ENCODE measurements around the gene ING3. TPM values are rescaled to one million over a fixed set of nuclear protein-coding genes. Genes with fewer than 3 reads are reported as not detected.
A peak's percentile ranks its signal among the peaks of the same experiment; 100 is the strongest.

Gene ING3
- polyA plus RNA-seq, 3 donors: 22.3 to 26.9 (median 25.9) TPM

- Histone ChIP-seq H3K4me3 (replicated peaks in 1 of 3; ENCODE audit: low read depth in 2 of 3, low read length in 3 of 3) (no peak overlapping the region), H3K4me2 (replicated peaks; ENCODE audit: extremely low read depth, low read length, poor library complexity, severe bottlenecking) (no peak overlapping the region), H3K9ac (ENCODE audit: insufficient read depth, low read length, poor library complexity, severe bottlenecking) (no peak overlapping the region), H3K4me1 (ENCODE audit: control insufficient read depth in 1 of 2, insufficient read depth in 2 of 2, low read length in 2 of 2) (no peaks in the 10 kb centered on the region), H4K20me1 (ENCODE audit: insufficient read depth, low read length) (no peaks in the 10 kb centered on the region), H3K27ac (ENCODE audit: low read depth in 1 of 2, low read length in 2 of 2) (no peak overlapping the region), H3K36me3 (replicated peaks in 1 of 2; ENCODE audit: control insufficient read depth in 1 of 2, insufficient read depth in 2 of 2, low read length in 2 of 2) (no peaks in the 10 kb centered on the region), H2AFZ (ENCODE audit: insufficient read depth, low read depth, low read length, poor library complexity, severe bottlenecking) (no peak overlapping the region), H3K27me3 (ENCODE audit: control insufficient read depth in 2 of 2, insufficient read depth in 2 of 2, low read length in 2 of 2) (no peaks in the 10 kb centered on the region), H3K9me3 (replicated peaks in 1 of 2; ENCODE audit: control insufficient read depth in 1 of 2, insufficient read depth in 1 of 2, low read length in 2 of 2) (no peaks in the 10 kb centered on the region), H3K79me2 (ENCODE audit: insufficient read depth, low read length) (no peaks in the 10 kb centered on the region)
- TF ChIP-seq, protein P1, sequence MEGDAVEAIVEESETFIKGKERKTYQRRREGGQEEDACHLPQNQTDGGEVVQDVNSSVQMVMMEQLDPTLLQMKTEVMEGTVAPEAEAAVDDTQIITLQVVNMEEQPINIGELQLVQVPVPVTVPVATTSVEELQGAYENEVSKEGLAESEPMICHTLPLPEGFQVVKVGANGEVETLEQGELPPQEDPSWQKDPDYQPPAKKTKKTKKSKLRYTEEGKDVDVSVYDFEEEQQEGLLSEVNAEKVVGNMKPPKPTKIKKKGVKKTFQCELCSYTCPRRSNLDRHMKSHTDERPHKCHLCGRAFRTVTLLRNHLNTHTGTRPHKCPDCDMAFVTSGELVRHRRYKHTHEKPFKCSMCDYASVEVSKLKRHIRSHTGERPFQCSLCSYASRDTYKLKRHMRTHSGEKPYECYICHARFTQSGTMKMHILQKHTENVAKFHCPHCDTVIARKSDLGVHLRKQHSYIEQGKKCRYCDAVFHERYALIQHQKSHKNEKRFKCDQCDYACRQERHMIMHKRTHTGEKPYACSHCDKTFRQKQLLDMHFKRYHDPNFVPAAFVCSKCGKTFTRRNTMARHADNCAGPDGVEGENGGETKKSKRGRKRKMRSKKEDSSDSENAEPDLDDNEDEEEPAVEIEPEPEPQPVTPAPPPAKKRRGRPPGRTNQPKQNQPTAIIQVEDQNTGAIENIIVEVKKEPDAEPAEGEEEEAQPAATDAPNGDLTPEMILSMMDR (IDR thresholded peaks at IDR 0.05): no peak
- no peak overlapping the region for H3K27ac Mint-ChIP-seq
- intact Hi-C loops (cut with micrococcal nuclease): no loop called here
- peaks cover 6% of the 10 kb centered on the region for H3K4me1 Mint-ChIP-seq
- no peaks in the 10 kb centered on the region for H3K9me3 Mint-ChIP-seq
- no peaks in the 10 kb centered on the region for H3K36me3 Mint-ChIP-seq
- no CpG with 5 or more reads among the region's 3 CpGs for WGBS (ENCODE audit: insufficient coverage)
- no peak overlapping the region for H3K4me3 Mint-ChIP-seq
- DNase-seq: no peak
- peaks cover 2 to 8% (median 2%) of the 10 kb centered on the region in 3 donors for H3K27me3 Mint-ChIP-seq (ENCODE audit: low read depth in 3 of 3)
These were observed 11.2 kb upstream of the ING3 start for GRCh38 chr7:120939345-120939744.

- Mint-ChIP-seq H3K36me3 (no peaks in the 10 kb centered on the region), H3K9me3 (no peaks in the 10 kb centered on the region), H3K4me3 (no peak overlapping the region), H3K27ac (no peak overlapping the region), H3K4me1 (peaks cover 6% of the 10 kb centered on the region), H3K27me3 (ENCODE audit: low read depth in 3 of 3) (peaks cover 0 to 4% (median 1%) of the 10 kb centered on the region in 3 donors)
- Histone ChIP-seq H3K9me3 (replicated peaks in 1 of 2; ENCODE audit: control insufficient read depth in 1 of 2, insufficient read depth in 1 of 2, low read length in 2 of 2) (no peaks in the 10 kb centered on the region), H3K79me2 (ENCODE audit: insufficient read depth, low read length) (no peaks in the 10 kb centered on the region), H3K4me1 (ENCODE audit: control insufficient read depth in 1 of 2, insufficient read depth in 2 of 2, low read length in 2 of 2) (no peaks in the 10 kb centered on the region), H3K9ac (ENCODE audit: insufficient read depth, low read length, poor library complexity, severe bottlenecking) (no peak overlapping the region), H3K27me3 (ENCODE audit: control insufficient read depth in 2 of 2, insufficient read depth in 2 of 2, low read length in 2 of 2) (no peaks in the 10 kb centered on the region), H3K27ac (ENCODE audit: low read depth in 1 of 2, low read length in 2 of 2) (no peak overlapping the region), H3K4me2 (replicated peaks; ENCODE audit: extremely low read depth, low read length, poor library complexity, severe bottlenecking) (no peak overlapping the region), H3K4me3 (replicated peaks in 1 of 3; ENCODE audit: low read depth in 2 of 3, low read length in 3 of 3) (no peak overlapping the region), H2AFZ (ENCODE audit: insufficient read depth, low read depth, low read length, poor library complexity, severe bottlenecking) (no peak overlapping the region), H3K36me3 (replicated peaks in 1 of 2; ENCODE audit: control insufficient read depth in 1 of 2, insufficient read depth in 2 of 2, low read length in 2 of 2) (no peaks in the 10 kb centered on the region), H4K20me1 (ENCODE audit: insufficient read depth, low read length) (no peaks in the 10 kb centered on the region)
- TF ChIP-seq, protein P1 (IDR thresholded peaks at IDR 0.05): peak; percentile 22
- intact Hi-C loops (cut with micrococcal nuclease): no loop called here
- no CpG with 5 or more reads among the region's 1 CpG for WGBS (ENCODE audit: insufficient coverage)
- DNase-seq: no peak
These were observed 9.5 kb upstream of the ING3 start for GRCh38 chr7:120941064-120941463.
